SK-N-SH treated with all-trans-retinoic acid at 6 μM for 48 hours (cell line): Measurements from ENCODE around the gene AP1B1.
"Not testable (repeated sequence)": the region's sequence is repeated elsewhere in the genome, so short reads cannot be mapped to it uniquely, and the experiment has no call there.

ENCODE experiments used
- ATAC-seq: fragments of 200-7000 bp; cut with Tn5 transposase; 3 replicates; pipeline ENCODE4 v1.9.1; 2020; ENCODE audit warnings: mild to moderate bottlenecking, moderate library complexity
- ARNTL ChIP-seq: fragments of 450-650 bp; formaldehyde crosslinking; IDR thresholded peaks from 2 replicates; pipeline ENCODE4 v1.5.0; 2020; ENCODE audit warnings: low read depth, mild to moderate bottlenecking, moderate library complexity, borderline replicate concordance
- BACH2 ChIP-seq: fragments of 250-450 bp; sonication (Bioruptor Pico); IDR thresholded peaks from 2 replicates; pipeline ENCODE4 v1.9.0; 2021; ENCODE audit warnings: mild to moderate bottlenecking, borderline replicate concordance
- CREB5 ChIP-seq: fragments of 250-450 bp; sonication (Bioruptor Pico); IDR thresholded peaks from 2 replicates; pipeline ENCODE4 v1.5.1; 2020; ENCODE audit warnings: low read depth, mild to moderate bottlenecking, moderate library complexity
- CSRNP3 ChIP-seq: fragments of 250-450 bp; sonication (Bioruptor Pico); IDR thresholded peaks from 2 replicates; pipeline ENCODE4 v1.5.1; 2021; ENCODE audit warnings: mild to moderate bottlenecking, moderate library complexity
- ESRRG ChIP-seq: fragments of 250-450 bp; sonication (Bioruptor Pico); IDR thresholded peaks from 2 replicates; pipeline ENCODE4 v1.6.1; 2021; ENCODE audit warnings: mild to moderate bottlenecking
- GLIS3 ChIP-seq: fragments of 250-450 bp; sonication (Bioruptor Pico); IDR thresholded peaks from 2 replicates; pipeline ENCODE4 v1.5.0; 2020; ENCODE audit warnings: mild to moderate bottlenecking, moderate library complexity
- ISL1 ChIP-seq: fragments of 250-450 bp; sonication (Bioruptor Pico); IDR thresholded peaks from 2 replicates; pipeline ENCODE4 v2.1.2; 2022; ENCODE audit warnings: mild to moderate bottlenecking, moderate library complexity
- OSR1 ChIP-seq: fragments of 250-450 bp; sonication (Bioruptor Pico); IDR thresholded peaks from 2 replicates; pipeline ENCODE4 v1.8.0; 2022; ENCODE audit warnings: moderate library complexity, mild to moderate bottlenecking, inconsistent platforms
- PATZ1 ChIP-seq: fragments of 250-450 bp; sonication (Bioruptor Pico); IDR thresholded peaks from 2 replicates; pipeline ENCODE4 v1.8.0; 2020; ENCODE audit warnings: mild to moderate bottlenecking, moderate library complexity, borderline replicate concordance
- POU6F1 ChIP-seq: fragments of 250-450 bp; sonication (Bioruptor Pico); IDR thresholded peaks from 2 replicates; pipeline ENCODE4 v1.8.0; 2021; ENCODE audit warnings: low read depth, mild to moderate bottlenecking, moderate library complexity, borderline replicate concordance
- PPARA ChIP-seq: fragments of 250-450 bp; sonication (Bioruptor Pico); IDR thresholded peaks from 2 replicates; pipeline ENCODE4 v1.5.0; 2020; ENCODE audit warnings: mild to moderate bottlenecking, borderline replicate concordance
- RARB ChIP-seq: fragments of 250-450 bp; sonication (Bioruptor Pico); IDR thresholded peaks from 2 replicates; pipeline ENCODE4 v1.8.0; 2021; ENCODE audit warnings: mild to moderate bottlenecking, moderate library complexity
- SNAI2 ChIP-seq: fragments of 250-450 bp; sonication (Bioruptor Pico); IDR thresholded peaks from 2 replicates; pipeline ENCODE4 v1.5.0; 2020; ENCODE audit warnings: mild to moderate bottlenecking, moderate library complexity
- TCF4 ChIP-seq: fragments of 250-450 bp; sonication (Bioruptor Pico); IDR thresholded peaks from 2 replicates; pipeline ENCODE4 v1.8.0; 2021; ENCODE audit warnings: mild to moderate bottlenecking, moderate library complexity, borderline replicate concordance
- TSHZ2 ChIP-seq: fragments of 250-450 bp; sonication (Bioruptor Pico); IDR thresholded peaks from 2 replicates; pipeline ENCODE4 v1.5.0; 2020; ENCODE audit warnings: mild to moderate bottlenecking, moderate library complexity
- ZFP3 ChIP-seq: fragments of 250-450 bp; sonication (Bioruptor Pico); IDR thresholded peaks from 2 replicates; pipeline ENCODE4 v1.5.0; 2020; ENCODE audit warnings: mild to moderate bottlenecking, moderate library complexity
- ZFP30 ChIP-seq: fragments of 450-650 bp; formaldehyde crosslinking; IDR thresholded peaks from 2 replicates; pipeline ENCODE4 v1.5.0; 2022; ENCODE audit warnings: mild to moderate bottlenecking, moderate library complexity
- ZNF565 ChIP-seq: fragments of 450-650 bp; formaldehyde crosslinking; conservative IDR thresholded peaks from 2 replicates; pipeline ENCODE4 v1.5.0; 2020; ENCODE audit warnings: low read depth, mild to moderate bottlenecking, moderate library complexity
- ZNF70 ChIP-seq: fragments of 450-650 bp; formaldehyde crosslinking; IDR thresholded peaks from 2 replicates; pipeline ENCODE4 v1.5.0; 2020; ENCODE audit warnings: mild to moderate bottlenecking, moderate library complexity
- ZNF8 ChIP-seq: fragments of 450-650 bp; formaldehyde crosslinking; IDR thresholded peaks from 2 replicates; pipeline ENCODE4 v1.5.0; 2020; ENCODE audit warnings: mild to moderate bottlenecking, moderate library complexity

AP1B1 gene

GRCh38 chr22:29408940-29409339 is 20.6 kb upstream of the AP1B1 start:
- no peak for ATAC-seq
- TF ChIP-seq TSHZ2 (CRISPR knock-in tag) (no peak), CREB5 (CRISPR knock-in tag) (no peak), POU6F1 (CRISPR knock-in tag) (no peak), ZFP3 (CRISPR knock-in tag) (no peak), RARB (CRISPR knock-in tag) (no peak), GLIS3 (CRISPR knock-in tag) (no peak), OSR1 (CRISPR knock-in tag) (no peak), SNAI2 (CRISPR knock-in tag) (no peak), PATZ1 (CRISPR knock-in tag) (no peak), ESRRG (CRISPR knock-in tag) (no peak), CSRNP3 (CRISPR knock-in tag) (no peak), ZNF565 (no peak), ARNTL (CRISPR knock-in tag) (no peak), ZNF70 (no peak), ZNF8 (no peak), ZFP30 (CRISPR knock-in tag) (no peak), TCF4 (no peak), ISL1 (CRISPR knock-in tag) (no peak), PPARA (CRISPR knock-in tag) (no peak), BACH2 (CRISPR knock-in tag) (no peak)

GRCh38 chr22:29401538-29401937 is 13.2 kb upstream of the AP1B1 start:
- ATAC-seq = not testable (repeated sequence)

GRCh38 chr22:29400576-29400975 is 12.2 kb upstream of the AP1B1 start:
- TF ChIP-seq POU6F1 (CRISPR knock-in tag) (no peak), OSR1 (CRISPR knock-in tag) (no peak), TCF4 (no peak), ISL1 (CRISPR knock-in tag) (no peak), ZNF565 (no peak), RARB (CRISPR knock-in tag) (no peak), ZNF8 (no peak), ZFP3 (CRISPR knock-in tag) (no peak), ESRRG (CRISPR knock-in tag) (no peak), PATZ1 (CRISPR knock-in tag) (no peak), CSRNP3 (CRISPR knock-in tag) (no peak), GLIS3 (CRISPR knock-in tag) (no peak), PPARA (CRISPR knock-in tag) (no peak), CREB5 (CRISPR knock-in tag) (no peak), ZFP30 (CRISPR knock-in tag) (no peak), BACH2 (CRISPR knock-in tag) (no peak)
- no peak for ATAC-seq
